ENCODE results near the gene MATCAP1. TPM values are rescaled to one million over a fixed set of nuclear protein-coding genes. Genes with fewer than 3 reads are reported as not detected.
A peak's percentile ranks its signal among the peaks of the same experiment; 100 is the strongest.

MATCAP1 gene
- total and polyA plus RNA-seq, 2 of the 4 experiments (the other 2 are of a cell fraction): 8.2 to 43.9 TPM

DNA sequence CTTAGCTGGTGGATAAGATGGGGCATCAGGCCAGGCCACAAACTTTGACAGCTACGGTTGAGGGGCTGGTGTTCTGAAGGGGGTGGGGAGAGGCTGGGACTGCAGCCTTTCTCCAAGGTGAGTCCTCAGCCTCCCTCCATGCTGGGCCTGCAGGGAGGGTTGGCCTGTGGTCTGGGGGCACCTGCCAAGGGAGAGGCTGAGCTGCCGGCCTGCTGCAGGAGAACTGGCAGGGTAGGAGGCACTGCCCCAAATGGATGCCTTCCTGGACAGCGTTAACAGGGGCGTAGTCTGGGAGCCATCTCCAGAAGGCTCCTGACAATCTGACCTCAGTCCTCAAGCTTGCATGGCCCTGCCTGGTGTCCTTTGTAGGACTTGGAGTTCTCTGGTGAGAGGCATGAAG, 20.3 kb upstream of the MATCAP1 start:
- H3K4me1 ChIP-seq (ENCODE audit: control insufficient read depth, insufficient read depth, low read length): peaks cover 8% of the 10 kb centered on the region
- H2BK15ac ChIP-seq (ENCODE audit: low read depth, low read length): no peak overlapping the region
- H3K23ac ChIP-seq (ENCODE audit: low read depth, low read length): no peak overlapping the region
- CTCF ChIA-PET: interaction anchor here (0.7 kb wide), 1 partner anchor 196 kb away, joined by 3 read pairs; no protein-coding TSS in a partner anchor
- H3K56ac ChIP-seq (ENCODE audit: extremely low read depth, insufficient read depth, low read length): no peak overlapping the region
- H3K36me3 ChIP-seq (ENCODE audit: control insufficient read depth, insufficient read depth, low read length): peaks cover 28% of the 10 kb centered on the region
- H3K9me1 ChIP-seq (ENCODE audit: insufficient read depth, low read length): peaks cover 15% of the 10 kb centered on the region
- peaks cover 0 to 9% of the 10 kb centered on the region in 2 experiments; a peak in 1 of 4 replicates for H3K79me1 ChIP-seq (ENCODE audit: low read depth in 1 of 2, low read length in 2 of 2)
- POLR2A ChIA-PET (ENCODE audit: unreplicated experiment): interaction anchor here (0.6 kb wide), 1 partner anchor 33 kb away, joined by 7 read pairs; the partner anchor contains the start of gene NOL3
- H2BK120ac ChIP-seq (ENCODE audit: low read depth, low read length): no peak overlapping the region
- no peak overlapping the region for H2BK5ac ChIP-seq (ENCODE audit: low read depth, low read length, poor library complexity, severe bottlenecking)
- H3K27me3 ChIP-seq (ENCODE audit: control insufficient read depth, insufficient read depth, low read length): no peaks in the 10 kb centered on the region
- dilution Hi-C loops (cut with HindIII; ENCODE audit: low sequenced_read_pairs, unreplicated experiment): no loop called here
- intact Hi-C loops (cut with micrococcal nuclease): no loop called here
- H2AK9ac ChIP-seq (replicated peaks; ENCODE audit: low read depth, low read length, poor library complexity): peak overlapping the region; percentile 42
- H3K18ac ChIP-seq (ENCODE audit: low read depth, low read length): no peak overlapping the region
- H4K20me1 ChIP-seq (ENCODE audit: insufficient read depth, low read length): 0 out of 2 replicates have a peak, but pooled peaks cover 6% of the 10 kb centered on the region
- H3K4me2 ChIP-seq (ENCODE audit: low read depth, low read length): no peak overlapping the region
- no peak overlapping the region for H3K4me3 ChIP-seq (ENCODE audit: insufficient read depth, low read depth, low read length)
- in situ Hi-C loops (cut with MboI; ENCODE audit: low sequenced_read_pairs): no loop called here
- H4K8ac ChIP-seq (ENCODE audit: low read depth in 2 of 2, low read length in 2 of 2): no peak overlapping the region
- H2AK5ac ChIP-seq (ENCODE audit: low read depth, low read length): no peak overlapping the region
- ATAC-seq (ENCODE audit: low read depth): no peak
- no CpG with 5 or more reads among the region's 4 CpGs for WGBS, 2 experiments (ENCODE audit: extremely low coverage in 2 of 2, insufficient read length in 1 of 2)
- no peak overlapping the region for H3K27ac ChIP-seq (ENCODE audit: insufficient read depth, low read length)
- H3K9ac ChIP-seq (ENCODE audit: low read depth, low read length): no peak overlapping the region
- no peak overlapping the region for H2AFZ ChIP-seq (replicated peaks; ENCODE audit: low read length, poor library complexity)
- no peak overlapping the region for H3K14ac ChIP-seq (replicated peaks; ENCODE audit: low read depth, low read length)
- no peak overlapping the region for H4K91ac ChIP-seq (ENCODE audit: insufficient read depth, low read depth, low read length)
- TF ChIP-seq BHLHE40 (IDR thresholded peaks at IDR 0.05; ENCODE audit: low read depth, low read length) (no peak), MXI1 (IDR thresholded peaks at IDR 0.05; ENCODE audit: borderline replicate concordance, low read depth, low read length) (no peak)
- no peak overlapping the region for H2BK20ac ChIP-seq (ENCODE audit: low read depth, low read length)
- no TSS peak for BruUV-seq (replicated peaks)
- H4K5ac ChIP-seq (ENCODE audit: low read depth, low read length): no peak overlapping the region
- H3K4ac ChIP-seq (ENCODE audit: low read depth, low read length): no peak overlapping the region
- H3K9me3 ChIP-seq (ENCODE audit: control insufficient read depth, insufficient read depth, low read length): no peaks in the 10 kb centered on the region
- no peak for DNase-seq

All from IMR-90 (cell line).